ENCODE data around the gene GPBP1L1. TPM values are rescaled to one million over a fixed set of nuclear protein-coding genes. Genes with fewer than 3 reads are reported as not detected.

GPBP1L1 gene
- total and polyA plus RNA-seq, 2 of the 13 experiments (the other 11 are each of a cell fraction or from before 2014, with no cell fraction given) = 45.9 to 86.1 TPM

- TF ChIP-seq ZNF775 (CRISPR knock-in tag; IDR thresholded peaks at IDR 0.05; ENCODE audit: borderline replicate concordance) (no peak), ZSCAN20 (CRISPR knock-in tag; IDR thresholded peaks at IDR 0.05; ENCODE audit: borderline replicate concordance) (no peak), ZNF570 (CRISPR knock-in tag; IDR thresholded peaks at IDR 0.05; ENCODE audit: borderline replicate concordance) (no peak), CSRNP2 (CRISPR knock-in tag; conservative IDR thresholded peaks at IDR 0.05; ENCODE audit: low read depth) (no peak), ZNF121 (CRISPR knock-in tag; IDR thresholded peaks at IDR 0.05) (no peak), SETDB1 (CRISPR knock-in tag; IDR thresholded peaks at IDR 0.05; ENCODE audit: borderline replicate concordance) (no peak), PCBP1 (IDR thresholded peaks at IDR 0.05; ENCODE audit: borderline replicate concordance, low read depth, low read length) (no peak), TEAD3 (CRISPR knock-in tag; optimal IDR thresholded peaks at IDR 0.05; ENCODE audit: borderline replicate concordance) (no peak), SNAPC2 (CRISPR knock-in tag; IDR thresholded peaks at IDR 0.05) (no peak), ZNF580 (CRISPR knock-in tag; IDR thresholded peaks at IDR 0.05; ENCODE audit: borderline replicate concordance, low read depth) (0 out of 2 replicates have a peak, but pooled peaks have one; percentile 11), DPF2 (CRISPR knock-in tag; IDR thresholded peaks at IDR 0.05; ENCODE audit: borderline replicate concordance, low read depth) (no peak), ZNF264 (CRISPR knock-in tag; IDR thresholded peaks at IDR 0.05) (0 out of 2 replicates have a peak, but pooled peaks have one; percentile 34), ZBTB21 (CRISPR knock-in tag; IDR thresholded peaks at IDR 0.05) (no peak), HNRNPLL (IDR thresholded peaks at IDR 0.05; ENCODE audit: low read depth, low read length, poor library complexity, severe bottlenecking) (no peak), ATM (IDR thresholded peaks at IDR 0.05; ENCODE audit: borderline replicate concordance) (no peak), MIER2 (CRISPR knock-in tag; IDR thresholded peaks at IDR 0.05) (no peak), MAFF (IDR thresholded peaks at IDR 0.05; ENCODE audit: low read depth, low read length) (no peak)
- TF ChIP-seq, protein P1, sequence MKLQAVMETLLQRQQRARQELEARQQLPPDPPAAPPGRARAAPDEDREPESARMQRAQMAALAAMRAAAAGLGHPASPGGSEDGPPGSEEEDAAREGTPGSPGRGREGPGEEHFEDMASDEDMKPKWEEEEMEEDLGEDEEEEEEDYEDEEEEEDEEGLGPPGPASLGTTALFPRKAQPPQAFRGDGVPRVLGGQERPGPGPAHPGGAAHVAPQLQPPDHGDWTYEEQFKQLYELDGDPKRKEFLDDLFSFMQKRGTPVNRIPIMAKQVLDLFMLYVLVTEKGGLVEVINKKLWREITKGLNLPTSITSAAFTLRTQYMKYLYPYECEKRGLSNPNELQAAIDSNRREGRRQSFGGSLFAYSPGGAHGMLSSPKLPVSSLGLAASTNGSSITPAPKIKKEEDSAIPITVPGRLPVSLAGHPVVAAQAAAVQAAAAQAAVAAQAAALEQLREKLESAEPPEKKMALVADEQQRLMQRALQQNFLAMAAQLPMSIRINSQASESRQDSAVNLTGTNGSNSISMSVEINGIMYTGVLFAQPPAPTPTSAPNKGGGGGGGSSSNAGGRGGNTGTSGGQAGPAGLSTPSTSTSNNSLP (IDR thresholded peaks at IDR 0.05; ENCODE audit: low read depth, low read length) = no peak
- TF ChIP-seq, protein P2, sequence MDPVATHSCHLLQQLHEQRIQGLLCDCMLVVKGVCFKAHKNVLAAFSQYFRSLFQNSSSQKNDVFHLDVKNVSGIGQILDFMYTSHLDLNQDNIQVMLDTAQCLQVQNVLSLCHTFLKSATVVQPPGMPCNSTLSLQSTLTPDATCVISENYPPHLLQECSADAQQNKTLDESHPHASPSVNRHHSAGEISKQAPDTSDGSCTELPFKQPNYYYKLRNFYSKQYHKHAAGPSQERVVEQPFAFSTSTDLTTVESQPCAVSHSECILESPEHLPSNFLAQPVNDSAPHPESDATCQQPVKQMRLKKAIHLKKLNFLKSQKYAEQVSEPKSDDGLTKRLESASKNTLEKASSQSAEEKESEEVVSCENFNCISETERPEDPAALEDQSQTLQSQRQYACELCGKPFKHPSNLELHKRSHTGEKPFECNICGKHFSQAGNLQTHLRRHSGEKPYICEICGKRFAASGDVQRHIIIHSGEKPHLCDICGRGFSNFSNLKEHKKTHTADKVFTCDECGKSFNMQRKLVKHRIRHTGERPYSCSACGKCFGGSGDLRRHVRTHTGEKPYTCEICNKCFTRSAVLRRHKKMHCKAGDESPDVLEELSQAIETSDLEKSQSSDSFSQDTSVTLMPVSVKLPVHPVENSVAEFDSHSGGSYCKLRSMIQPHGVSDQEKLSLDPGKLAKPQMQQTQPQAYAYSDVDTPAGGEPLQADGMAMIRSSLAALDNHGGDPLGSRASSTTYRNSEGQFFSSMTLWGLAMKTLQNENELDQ (CRISPR knock-in tag; IDR thresholded peaks at IDR 0.05; ENCODE audit: borderline replicate concordance) = 0 out of 2 replicates have a peak, but pooled peaks have one; percentile 24
- TF ChIP-seq, protein P3, sequence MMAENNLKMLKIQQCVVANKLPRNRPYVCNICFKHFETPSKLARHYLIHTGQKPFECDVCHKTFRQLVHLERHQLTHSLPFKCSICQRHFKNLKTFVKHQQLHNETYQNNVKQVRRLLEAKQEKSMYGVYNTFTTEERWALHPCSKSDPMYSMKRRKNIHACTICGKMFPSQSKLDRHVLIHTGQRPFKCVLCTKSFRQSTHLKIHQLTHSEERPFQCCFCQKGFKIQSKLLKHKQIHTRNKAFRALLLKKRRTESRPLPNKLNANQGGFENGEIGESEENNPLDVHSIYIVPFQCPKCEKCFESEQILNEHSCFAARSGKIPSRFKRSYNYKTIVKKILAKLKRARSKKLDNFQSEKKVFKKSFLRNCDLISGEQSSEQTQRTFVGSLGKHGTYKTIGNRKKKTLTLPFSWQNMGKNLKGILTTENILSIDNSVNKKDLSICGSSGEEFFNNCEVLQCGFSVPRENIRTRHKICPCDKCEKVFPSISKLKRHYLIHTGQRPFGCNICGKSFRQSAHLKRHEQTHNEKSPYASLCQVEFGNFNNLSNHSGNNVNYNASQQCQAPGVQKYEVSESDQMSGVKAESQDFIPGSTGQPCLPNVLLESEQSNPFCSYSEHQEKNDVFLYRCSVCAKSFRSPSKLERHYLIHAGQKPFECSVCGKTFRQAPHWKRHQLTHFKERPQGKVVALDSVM (CRISPR knock-in tag; IDR thresholded peaks at IDR 0.05) = 0 out of 2 replicates have a peak, but pooled peaks have one; percentile 6
These were observed 102.5 kb downstream of the GPBP1L1 start, which contains the start of gene NASP (continued) for GRCh38 chr1:45583666-45584350.
